Ascending aorta (tissue), 2 donors: ENCODE data around the gene RAB8B. TPM values are rescaled to one million over a fixed set of nuclear protein-coding genes. Genes with fewer than 3 reads are reported as not detected.

ENCODE experiments used
- DNase-seq, 2 donors: peaks; one replicate each; pipeline ENCODE4 v3.0.0-alpha.2; 2019; ENCODE audit warnings: low spot score in 2 of 2
- H3K27ac ChIP-seq, 2 donors: fragments of 200-600 bp; sonication (generic); one replicate each; pipeline ENCODE4 v1.5.1; 2016 to 2017; ENCODE audit warnings: mild to moderate bottlenecking in 1 of 2
- H3K27me3 ChIP-seq: fragments of 200-600 bp; sonication (generic); one replicate; pipeline ENCODE4 v1.5.1; 2017
- H3K36me3 ChIP-seq, 2 donors: fragments of 200-600 bp; sonication (generic); one replicate each; pipeline ENCODE4 v1.5.1; 2016
- H3K4me1 ChIP-seq, 2 donors: fragments of 200-600 bp; sonication (generic); one replicate each; pipeline ENCODE4 v1.5.1; 2016 to 2017; ENCODE audit warnings: mild to moderate bottlenecking in 1 of 2
- H3K4me3 ChIP-seq, 2 donors: fragments of 200-600 bp; sonication (generic); one replicate each; pipeline ENCODE4 v1.5.1; 2016 to 2017; ENCODE audit warnings: mild to moderate bottlenecking in 1 of 2
- H3K9me3 ChIP-seq, 2 donors: fragments of 200-600 bp; sonication (generic); one replicate each; pipeline ENCODE4 v1.5.1; 2016
- CTCF ChIP-seq, 3 experiments: fragments of 200-600 bp in 2 of 3; fragments of 450-650 bp in 1 of 3; sonication (generic) in 2 of 3; IDR thresholded peaks; one replicate each; pipeline ENCODE4 v1.5.1; 2016 to 2019; ENCODE audit warnings: antibody characterized with exemption in 3 of 3, mild to moderate bottlenecking in 1 of 3, moderate library complexity in 1 of 3
- intact Hi-C: fragments of 100-400 bp; cut with DNase I; formaldehyde crosslinking; loops from one replicate; pipeline ENCODE4 v1.15.1; 2023
- total RNA-seq: library from RNA; depleted of rRNA; stranded (reverse); fragments of >200 nt; gene quantifications from one replicate; pipeline ENCODE4 v1.1.0, GENCODE V29; 2016

Gene RAB8B
- total RNA-seq, 1 donor from 2014 or later, result 25.1 TPM

- no peaks in the 10 kb centered on the region for H3K9me3 ChIP-seq
- no peak for TF ChIP-seq CTCF (IDR thresholded peaks at IDR 0.05)
- no peak overlapping the region for H3K27ac ChIP-seq
- H3K36me3 ChIP-seq, result no peaks in the 10 kb centered on the region
- no peak overlapping the region for H3K4me3 ChIP-seq
- DNase-seq, result no peak
- intact Hi-C loops, result no loop called here
- H3K4me1 ChIP-seq, result no peaks in the 10 kb centered on the region
- H3K27me3 ChIP-seq, result no peaks in the 10 kb centered on the region
Observed at GRCh38 chr15:63186065-63186464, 3.3 kb upstream of the RAB8B start.

GRCh38 chr15:63187589-63188226 is 1.7 kb upstream of the RAB8B start:
- H3K36me3 ChIP-seq, result no peaks in the 10 kb centered on the region
- H3K27ac ChIP-seq, result no peak overlapping the region
- no peak for DNase-seq
- H3K9me3 ChIP-seq, result no peaks in the 10 kb centered on the region
- H3K27me3 ChIP-seq, result no peaks in the 10 kb centered on the region
- H3K4me1 ChIP-seq, result peaks cover 0 to 6% of the 10 kb centered on the region in 2 donors
- no peak for TF ChIP-seq CTCF (IDR thresholded peaks at IDR 0.05)
- intact Hi-C loops, result no loop called here
- no peak overlapping the region for H3K4me3 ChIP-seq

- H3K4me3 ChIP-seq, result peak overlapping the region; percentile 85 to 96
- DNase-seq, result no peak
- TF ChIP-seq CTCF (IDR thresholded peaks at IDR 0.05), result no peak
- H3K27ac ChIP-seq, result peak overlapping the region; percentile 84 to 90
- intact Hi-C loops, result no loop called here
- no peaks in the 10 kb centered on the region for H3K36me3 ChIP-seq
- peaks cover 0 to 6% of the 10 kb centered on the region in 2 donors for H3K4me1 ChIP-seq
- no peaks in the 10 kb centered on the region for H3K27me3 ChIP-seq
- H3K9me3 ChIP-seq, result no peaks in the 10 kb centered on the region
Observed at GRCh38 chr15:63188247-63188925, 1.0 kb upstream of the RAB8B start.

- Histone ChIP-seq H3K36me3 (no peaks in the 10 kb centered on the region), H3K27me3 (no peaks in the 10 kb centered on the region), H3K4me1 (peaks cover 4 to 21% of the 10 kb centered on the region in 2 donors), H3K4me3 (peak overlapping the region; percentile 85 to 96), H3K9me3 (no peaks in the 10 kb centered on the region), H3K27ac (peak overlapping the region; percentile 84 to 90)
- intact Hi-C loops, result loop anchor here (1.0 to 2.0 kb wide), 4 partner anchors 33 to 87 kb away; partner anchors contain the start of genes APH1B and RPS27L
- no peak for TF ChIP-seq CTCF (IDR thresholded peaks at IDR 0.05)
- DNase-seq, result no peak
Observed at GRCh38 chr15:63189941-63190768, 749 bp downstream of the RAB8B start.

- Histone ChIP-seq H3K4me1 (peaks cover 5 to 29% of the 10 kb centered on the region in 2 donors), H3K36me3 (no peaks in the 10 kb centered on the region), H3K4me3 (peak overlapping the region; percentile 85 to 96), H3K27me3 (no peaks in the 10 kb centered on the region), H3K27ac (peak overlapping the region in 1 of 2 donors; percentile 90), H3K9me3 (no peaks in the 10 kb centered on the region)
- intact Hi-C loops, result loop anchor here (2.0 kb wide), 1 partner anchor 52 kb away; no protein-coding TSS in a partner anchor
- DNase-seq, result no peak
- no peak for TF ChIP-seq CTCF (IDR thresholded peaks at IDR 0.05)
Observed at GRCh38 chr15:63190769-63191649, 1.6 kb downstream of the RAB8B start.
